Stimulated activated CD4-positive, alpha-beta T cell treated with anti-CD3 and anti-CD28 coated beads, Interleukin-15, amount 100 ng/mL, for 24 hours (primary cell): ENCODE data around the gene DPP6.

ENCODE experiments used
- DNase-seq: peaks from one replicate; pipeline ENCODE4 v3.0.0-alpha.2; 2020

The DPP6 gene

DNA sequence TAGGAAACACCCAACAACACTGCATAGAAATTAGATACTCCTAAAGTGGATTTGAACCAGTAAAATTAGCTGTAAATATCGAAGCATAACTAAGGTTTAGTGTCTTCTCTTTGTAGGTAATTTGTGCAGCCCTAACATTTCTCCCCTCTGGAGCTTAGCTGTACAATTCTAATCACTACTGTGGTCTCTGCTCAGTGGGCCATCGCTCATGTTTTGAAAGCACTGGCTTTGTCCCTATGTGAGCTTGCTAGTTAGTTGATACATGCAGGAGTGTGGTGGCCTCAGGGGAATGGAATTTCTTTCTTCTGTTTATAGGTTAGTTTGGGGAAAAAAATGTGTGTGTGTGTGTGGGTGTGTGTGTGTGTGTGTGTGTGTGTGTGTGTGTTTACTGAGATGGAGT is 373.1 kb downstream of the DPP6 start:
- DNase-seq = no peak

DNA sequence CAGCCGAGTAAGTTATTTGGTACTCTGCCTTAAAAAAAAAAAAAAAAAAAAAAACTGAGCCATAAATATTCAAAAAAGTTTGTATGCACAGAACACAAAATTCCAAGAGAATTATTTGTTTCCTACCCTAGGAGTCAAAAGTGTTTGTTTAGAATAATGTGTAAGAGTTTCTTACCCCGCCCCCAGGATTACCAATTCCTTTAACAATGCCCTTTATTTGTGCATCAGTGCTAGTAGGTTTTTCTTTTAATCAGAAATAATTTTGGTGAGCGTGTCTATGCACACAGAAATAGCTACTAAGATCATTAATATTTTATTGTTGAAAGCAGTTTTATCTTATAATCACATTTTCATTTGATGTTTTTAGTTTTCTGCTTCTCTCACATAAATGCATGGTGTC is 374.6 kb downstream of the DPP6 start:
- DNase-seq = no peak

DNA sequence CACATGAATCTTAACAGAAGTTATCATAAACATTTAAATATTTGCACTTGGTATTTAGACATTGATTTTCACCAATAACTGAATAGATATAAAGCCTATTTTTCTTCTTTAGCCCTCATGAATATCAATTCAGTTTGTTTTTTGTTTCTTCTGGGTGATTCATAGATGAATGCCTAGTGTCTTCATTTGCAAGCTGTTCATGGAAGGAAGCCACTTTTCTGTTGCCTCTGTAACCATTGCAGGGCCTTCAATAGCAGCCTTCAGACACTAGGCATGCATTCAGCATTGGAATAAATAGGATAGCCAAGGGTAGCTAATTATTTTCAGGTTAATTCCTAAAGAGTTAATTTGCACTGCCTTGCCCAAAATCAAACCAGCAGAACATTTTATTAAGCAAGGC is 375.3 kb downstream of the DPP6 start:
- DNase-seq = no peak

DNA sequence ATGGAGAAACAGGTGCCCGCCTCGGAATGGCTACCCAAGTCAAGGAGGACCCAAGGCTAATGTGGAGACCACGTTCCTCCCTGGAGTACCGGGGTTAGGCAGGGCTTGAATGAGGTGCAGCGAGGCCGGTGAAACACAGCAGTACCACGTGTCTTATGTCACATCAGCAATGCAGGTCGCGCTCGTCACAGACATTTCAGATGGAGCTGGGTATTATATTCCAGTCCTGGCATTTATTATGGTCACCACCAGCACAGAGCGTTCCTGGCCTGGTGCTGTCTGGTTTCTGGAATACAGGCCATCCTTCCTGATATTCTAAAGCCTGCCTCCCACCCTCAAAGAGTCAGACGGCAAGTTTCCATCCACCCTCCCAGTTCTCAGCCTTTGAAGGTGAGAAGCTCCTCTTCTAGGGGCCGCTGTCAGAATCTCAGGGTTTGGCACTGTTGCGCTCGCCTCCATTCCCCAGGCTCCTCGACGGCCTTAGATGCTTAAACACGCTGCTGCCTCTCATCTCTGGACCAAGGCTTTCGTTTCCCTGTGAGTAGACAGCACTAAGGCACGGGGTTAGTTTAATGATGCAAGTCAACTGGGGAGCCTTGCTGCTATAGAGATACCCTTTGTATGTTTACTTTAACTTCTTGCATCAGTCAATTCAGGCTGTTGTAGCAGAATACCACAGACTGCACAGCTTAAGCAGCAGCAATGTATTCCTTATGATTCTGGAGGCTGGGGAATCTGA is 377.6 kb downstream of the DPP6 start:
- DNase-seq = no peak

DNA sequence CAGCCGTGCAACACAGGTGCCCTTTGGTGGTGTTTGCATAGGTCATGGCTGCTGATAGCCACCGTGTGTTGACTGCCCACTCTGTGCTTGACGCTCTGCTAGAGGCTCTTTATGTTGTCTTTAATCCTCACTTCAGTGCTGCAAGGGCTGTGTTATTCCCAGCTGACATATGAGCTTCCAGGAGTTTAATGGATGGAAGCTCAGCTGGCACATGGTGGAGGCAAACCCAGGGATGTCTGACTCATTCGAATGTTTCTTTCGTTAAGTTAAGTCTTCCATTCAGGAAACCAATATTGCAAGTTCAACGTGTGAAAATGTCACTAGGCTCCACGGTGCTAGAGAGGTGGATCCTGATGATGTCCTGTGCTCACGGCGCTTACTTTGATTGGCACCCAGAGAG is 378.4 kb downstream of the DPP6 start:
- DNase-seq = no peak

DNA sequence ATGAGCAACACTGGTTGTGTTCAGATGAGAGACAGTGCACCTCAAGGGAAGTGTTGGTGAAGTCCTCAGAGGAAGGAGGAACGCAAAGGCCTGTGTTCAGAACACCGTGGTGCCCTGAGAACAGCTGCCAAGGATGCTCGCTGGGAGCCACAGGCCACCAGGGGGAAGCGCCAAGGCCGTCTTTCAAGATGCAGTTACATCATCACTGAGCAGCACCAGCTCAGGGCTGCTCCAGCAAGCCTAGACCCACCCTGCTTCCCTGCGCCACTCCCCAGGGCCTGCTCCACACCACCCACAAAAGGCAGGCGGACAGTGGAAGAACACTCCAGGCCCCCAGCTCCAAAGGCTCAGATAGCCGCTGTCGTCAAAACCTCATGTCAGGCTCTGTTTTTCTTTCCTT is 378.8 kb downstream of the DPP6 start:
- DNase-seq = no peak

DNA sequence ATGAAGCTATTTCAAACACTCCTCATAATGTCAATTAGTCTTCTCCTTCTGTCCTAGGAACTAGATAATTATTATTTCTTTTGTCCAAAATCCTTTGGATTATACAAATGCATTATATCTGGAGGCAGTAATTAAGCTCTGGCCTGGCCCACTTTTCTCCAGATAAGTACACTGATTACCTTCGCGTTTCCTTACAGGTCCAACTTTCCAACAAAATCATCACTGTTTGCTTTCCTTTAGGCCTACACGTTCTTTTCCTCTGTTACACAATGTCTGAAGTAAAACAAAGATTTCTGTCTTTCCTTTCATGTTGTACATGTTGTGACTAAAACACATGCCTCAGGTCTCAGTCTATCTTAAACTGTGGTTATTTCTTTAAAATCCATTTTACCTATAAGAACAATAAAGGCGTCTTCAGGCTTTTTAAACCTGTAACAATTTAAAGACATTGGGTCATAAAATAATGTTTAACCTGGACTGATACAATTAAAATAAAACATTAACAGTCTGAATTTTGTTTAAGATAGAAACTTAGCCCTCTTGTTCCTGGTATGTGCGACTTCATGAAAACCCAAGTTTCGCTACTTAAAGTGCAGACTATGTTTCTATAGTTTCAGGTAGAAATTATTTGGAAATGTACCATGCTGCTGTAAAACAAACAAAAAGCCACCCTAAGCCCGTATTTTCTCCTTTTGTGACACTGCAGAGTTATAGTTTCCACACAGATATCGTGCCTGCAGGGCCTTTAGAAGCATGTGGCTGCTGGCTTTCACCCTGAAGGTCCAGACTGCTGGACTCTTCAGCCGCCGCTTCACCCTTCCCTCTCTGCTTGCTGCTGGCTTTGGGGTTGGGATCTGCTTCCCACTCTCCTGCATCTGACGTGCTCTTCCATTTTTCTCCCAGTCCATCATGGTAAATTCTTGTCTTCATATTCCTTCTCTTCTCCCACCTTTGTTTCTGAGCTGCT is 381.7 kb downstream of the DPP6 start:
- DNase-seq = no peak

DNA sequence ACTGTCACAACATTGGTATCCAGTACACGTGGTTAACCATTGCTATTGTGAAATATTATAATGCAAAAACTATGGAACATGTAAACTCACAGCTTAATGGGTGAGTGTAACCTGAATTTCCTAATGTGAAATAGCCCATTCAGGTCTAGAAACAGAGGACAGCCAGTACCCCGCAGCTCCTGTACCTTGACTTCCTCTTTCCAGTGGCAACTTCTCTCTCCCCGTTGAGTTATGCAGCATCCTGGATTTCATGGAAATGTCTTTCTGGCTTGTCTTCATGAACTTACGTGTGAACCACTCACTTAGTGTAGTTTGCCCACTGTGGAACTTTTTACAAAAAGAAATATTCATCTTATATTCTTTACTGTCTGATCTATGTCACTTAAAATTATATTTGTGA is 384.4 kb downstream of the DPP6 start:
- no peak for DNase-seq

DNA sequence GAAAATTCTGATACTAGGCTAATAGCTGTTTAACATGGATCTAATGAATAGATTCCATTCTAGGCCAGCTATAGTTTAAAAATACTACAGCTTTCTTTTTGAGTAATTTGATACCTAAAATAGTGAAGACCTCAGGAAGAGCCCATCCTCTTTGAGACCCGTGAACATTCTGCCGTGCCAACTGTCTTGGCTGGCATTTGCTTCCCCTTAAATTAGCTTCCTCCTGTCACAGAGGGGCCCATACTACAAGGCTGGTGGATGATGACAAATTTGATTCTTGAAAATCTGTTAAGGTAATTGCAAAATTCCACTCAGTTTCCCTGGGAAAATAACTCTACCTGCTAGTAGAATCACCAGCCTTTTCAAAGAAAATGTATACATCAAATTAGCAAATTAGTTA is 385.0 kb downstream of the DPP6 start:
- DNase-seq = no peak

DNA sequence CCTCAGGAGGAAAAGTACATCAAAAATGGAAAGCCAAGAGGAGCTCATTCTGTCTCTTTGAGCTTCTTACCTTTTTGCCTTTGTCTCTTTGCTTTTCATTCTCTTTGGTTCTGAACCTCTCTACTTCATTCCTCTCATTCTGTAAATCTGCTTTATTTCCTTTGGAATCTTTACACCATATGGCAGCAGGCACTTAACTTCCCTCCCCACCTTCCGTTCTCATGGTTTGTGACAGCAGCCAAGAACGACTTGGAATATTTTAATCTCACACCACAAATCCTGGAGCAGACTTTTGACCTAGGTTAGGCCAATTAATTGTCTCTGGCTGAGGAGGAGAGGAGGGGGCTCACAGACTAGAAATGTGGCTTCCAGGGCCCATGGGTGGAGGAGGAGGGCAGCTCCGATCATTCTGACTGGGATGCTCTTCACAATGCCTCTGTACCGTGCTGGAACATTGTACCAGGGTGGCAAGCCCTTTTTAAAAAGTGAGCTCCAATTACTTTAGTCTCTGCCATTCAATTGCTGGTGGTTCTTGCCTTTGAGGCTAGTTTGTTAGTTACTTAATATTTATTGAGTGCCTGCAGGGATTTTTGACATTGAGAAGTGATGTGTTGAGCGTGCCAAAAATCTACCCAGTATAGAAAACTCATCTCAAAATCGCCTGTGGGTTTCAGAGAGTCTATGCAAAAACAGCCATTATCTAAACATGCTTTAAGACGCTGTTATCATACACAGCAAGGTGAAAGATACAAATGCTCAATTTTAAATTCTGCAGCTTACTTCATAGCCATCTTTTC is 386.6 kb downstream of the DPP6 start:
- DNase-seq = no peak

DNA sequence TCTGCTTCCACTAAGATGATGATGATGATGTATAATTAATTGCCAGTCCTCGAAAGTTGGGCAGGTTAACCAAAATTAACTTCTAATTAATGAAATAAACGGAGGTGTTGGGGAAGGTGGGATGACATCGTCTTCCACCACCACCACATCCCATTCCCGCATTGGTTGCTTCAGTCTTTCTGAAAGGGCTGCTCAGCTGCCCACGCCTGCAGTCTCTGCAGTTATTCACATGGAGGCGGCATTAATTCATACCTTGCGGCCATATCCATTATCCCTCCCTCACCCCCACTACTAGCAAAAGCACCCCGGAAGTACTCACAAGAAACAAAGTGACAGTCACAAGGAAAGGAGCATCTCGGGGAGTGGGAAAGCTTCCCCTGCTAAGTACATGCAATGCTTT is 387.9 kb downstream of the DPP6 start:
- DNase-seq = no peak

DNA sequence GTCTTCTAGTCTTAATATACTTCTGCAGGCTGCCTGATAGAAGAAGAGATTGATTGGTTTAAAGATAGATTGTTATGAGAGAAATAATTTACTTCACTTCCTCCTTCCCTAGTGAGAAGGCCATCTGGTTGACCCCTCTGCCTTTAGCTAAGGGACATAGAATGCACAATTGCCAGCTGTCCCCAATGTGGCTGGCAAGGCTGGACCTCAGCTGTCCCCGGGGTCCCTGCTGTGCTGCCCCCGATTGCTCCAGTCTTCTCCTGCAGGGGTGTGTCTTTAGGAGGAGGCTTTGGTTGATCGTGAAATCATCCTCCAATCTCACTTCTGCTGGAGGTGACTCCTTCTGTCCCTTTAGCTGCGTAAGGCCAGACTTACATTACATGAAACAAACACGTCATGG is 388.5 kb downstream of the DPP6 start:
- DNase-seq = no peak

DNA sequence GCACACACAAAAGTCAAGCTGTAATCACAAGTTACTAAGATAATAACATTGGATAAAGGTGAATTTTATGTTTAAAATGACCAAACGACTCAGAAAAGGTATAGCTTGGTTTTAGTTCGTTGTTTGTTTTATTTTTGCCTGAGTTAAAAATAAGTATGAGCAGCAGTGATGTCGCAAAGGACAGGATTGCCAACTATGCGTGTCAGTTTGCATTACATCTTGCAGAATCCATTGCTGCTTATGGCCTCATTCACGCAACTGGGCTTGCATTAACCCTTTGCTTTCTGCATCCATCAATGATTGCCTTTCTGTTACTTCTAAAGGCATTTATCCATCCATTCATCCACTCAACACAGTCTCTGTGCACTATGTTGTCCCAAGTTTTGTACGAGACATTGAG is 389.6 kb downstream of the DPP6 start:
- DNase-seq = no peak

DNA sequence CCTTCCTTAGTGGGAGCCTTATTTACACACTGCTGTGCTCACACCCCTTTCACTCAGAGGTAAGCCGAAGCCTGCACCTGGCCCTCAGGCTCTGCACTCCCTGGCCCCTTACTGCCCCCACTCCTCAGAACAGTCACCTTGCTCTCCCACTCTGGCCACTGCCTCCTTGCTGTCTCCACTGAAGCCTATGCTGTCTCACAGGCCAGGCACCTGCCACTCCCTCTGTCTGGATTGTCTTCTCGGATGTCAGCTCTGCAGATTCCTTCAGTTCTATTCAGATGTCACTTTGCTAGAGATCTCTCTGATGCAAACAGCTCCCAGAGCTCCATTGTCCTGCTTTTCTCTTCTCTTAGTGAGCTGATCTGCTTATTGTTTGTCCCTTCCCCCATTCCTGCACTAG is 390.7 kb downstream of the DPP6 start:
- DNase-seq = no peak

DNA sequence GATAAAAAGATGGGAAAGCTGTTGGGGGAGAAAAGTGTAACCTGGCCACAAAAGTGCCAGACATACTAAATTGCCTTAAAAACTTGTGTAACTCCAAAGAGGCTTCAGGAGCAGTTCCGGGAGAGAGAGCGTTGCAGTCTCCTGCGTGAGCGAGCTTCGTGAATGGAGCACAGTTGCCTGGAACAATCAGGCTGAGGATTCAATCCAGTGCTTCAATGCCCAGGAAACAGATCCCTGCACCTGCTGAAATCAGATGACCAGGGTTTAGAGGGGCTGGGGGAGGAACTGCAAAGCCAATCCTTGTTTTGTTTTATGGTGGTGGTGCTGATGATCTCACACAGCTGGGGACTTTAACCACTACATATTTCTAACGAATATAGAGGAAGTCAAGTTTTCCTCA is 398.3 kb downstream of the DPP6 start:
- no peak for DNase-seq

DNA sequence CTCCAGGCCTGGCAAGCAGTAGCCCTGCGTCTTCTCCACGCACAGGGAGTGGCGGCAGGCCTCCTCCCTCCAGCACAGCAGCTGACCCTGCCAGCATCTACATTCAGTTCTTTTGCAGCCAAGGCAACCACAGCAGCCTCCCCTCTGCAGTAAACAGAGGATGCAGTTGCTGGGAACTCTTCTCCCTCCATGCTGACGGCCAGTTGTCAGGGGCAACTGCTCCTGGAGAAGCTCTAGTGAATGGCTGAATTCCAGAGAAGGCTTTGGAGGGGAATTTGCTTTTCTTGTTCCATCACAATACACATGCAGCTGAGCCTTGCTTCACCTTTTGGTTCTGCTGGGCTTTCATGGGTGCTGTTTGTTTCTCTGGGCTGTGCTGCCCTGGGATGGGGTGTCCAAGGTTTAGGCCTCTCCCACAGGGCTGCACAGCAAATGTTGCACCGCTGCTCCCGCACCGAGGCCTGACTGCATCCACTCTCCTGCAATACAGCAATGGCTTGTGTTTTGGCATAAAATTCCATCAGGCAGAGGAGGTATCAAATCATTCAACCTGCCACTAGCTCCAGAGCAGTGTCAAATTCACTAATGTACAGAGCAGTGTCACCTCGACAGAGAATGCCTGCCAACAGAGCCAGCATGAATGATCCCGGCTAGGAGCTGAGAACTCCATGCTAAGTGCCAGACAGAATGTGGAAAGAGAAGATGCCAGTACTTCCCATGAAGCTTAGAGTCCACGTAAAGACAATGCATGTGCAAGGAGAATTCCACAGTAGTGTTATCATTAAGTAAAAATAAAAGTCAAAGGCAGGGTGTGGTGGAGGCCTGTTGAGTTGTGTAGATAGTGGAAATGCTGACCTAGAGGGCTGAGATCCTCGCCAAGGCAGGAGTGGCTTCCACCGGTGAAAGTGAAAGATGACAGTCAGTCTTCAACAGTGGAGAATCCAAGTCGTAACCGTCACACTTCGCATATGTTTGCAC is 399.6 kb downstream of the DPP6 start:
- DNase-seq = no peak

DNA sequence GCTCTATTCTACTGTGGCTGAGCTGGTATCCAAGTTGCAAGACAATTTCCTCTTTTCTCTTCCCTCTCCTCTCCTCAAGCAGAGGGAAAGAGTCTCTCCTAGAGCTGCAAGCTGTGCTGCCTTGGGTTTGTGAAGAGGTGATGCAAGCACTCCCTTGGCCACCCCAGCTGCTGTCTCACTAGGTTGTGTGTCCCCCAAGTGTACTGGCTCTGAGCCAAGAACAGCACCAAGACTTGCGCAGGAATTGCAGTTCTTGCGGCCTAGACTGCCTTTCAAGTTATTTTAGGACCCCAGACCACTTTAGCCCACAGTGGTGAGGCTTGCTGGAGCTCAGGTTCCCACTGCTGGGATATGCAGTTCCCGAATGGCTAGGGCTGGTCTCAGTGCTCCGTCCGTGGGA is 411.6 kb downstream of the DPP6 start:
- no peak for DNase-seq

DNA sequence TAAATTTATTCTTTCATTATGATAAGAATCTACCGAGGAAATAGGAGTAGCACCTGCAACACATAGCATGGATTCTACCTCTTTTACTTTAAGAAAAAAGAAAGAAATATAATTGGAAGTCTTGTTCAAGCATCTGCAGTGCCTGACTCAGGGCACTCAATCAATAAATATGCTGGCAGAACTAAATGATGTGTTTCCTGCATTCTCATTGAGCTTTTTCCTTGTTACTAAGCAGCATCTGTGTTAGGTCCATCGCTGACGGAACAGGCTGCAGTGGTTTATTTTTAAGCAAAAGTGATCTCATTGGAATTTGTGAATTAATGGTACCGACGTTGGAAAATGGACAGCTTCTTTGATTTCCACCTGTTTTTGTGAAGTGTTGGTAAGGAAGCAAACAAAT is 417.5 kb downstream of the DPP6 start:
- DNase-seq = no peak

DNA sequence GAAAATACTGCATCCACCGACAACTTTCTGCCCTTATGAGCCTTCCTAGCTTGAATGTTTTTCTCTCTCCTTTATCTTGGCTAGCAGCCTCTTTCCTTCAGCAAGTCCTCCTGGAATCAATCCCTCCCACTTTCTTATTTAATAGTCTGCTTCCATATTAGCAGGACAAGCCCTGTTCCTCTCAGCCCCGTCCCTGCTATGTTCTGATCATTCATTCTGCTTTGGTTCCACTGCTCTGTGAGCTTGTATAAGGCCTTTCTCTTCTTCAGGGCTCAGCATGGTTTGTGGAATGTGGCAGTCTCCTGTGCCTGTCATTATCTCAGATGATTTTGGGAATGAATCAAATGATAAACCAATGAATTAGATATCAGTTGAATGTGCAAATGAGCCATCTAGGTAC is 420.1 kb downstream of the DPP6 start:
- DNase-seq = no peak

DNA sequence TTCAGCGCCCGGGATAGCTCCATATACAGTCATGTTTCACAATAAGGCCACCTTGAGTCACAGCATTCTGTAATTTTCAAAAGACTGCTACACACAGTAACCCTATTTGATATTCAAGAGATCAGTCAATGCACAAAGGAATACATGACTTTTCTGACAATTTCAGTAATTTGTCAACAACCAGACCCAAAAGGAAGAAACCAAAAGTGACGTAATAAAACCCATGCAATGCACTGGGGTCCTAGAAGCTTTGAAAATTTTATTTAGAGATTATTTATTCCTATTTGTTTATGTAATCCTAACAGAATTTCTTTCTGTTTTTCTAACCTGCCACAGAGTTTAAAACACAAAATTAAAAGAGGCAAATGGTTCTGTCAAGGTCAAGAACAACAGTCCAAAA is 421.2 kb downstream of the DPP6 start:
- DNase-seq = no peak

DNA sequence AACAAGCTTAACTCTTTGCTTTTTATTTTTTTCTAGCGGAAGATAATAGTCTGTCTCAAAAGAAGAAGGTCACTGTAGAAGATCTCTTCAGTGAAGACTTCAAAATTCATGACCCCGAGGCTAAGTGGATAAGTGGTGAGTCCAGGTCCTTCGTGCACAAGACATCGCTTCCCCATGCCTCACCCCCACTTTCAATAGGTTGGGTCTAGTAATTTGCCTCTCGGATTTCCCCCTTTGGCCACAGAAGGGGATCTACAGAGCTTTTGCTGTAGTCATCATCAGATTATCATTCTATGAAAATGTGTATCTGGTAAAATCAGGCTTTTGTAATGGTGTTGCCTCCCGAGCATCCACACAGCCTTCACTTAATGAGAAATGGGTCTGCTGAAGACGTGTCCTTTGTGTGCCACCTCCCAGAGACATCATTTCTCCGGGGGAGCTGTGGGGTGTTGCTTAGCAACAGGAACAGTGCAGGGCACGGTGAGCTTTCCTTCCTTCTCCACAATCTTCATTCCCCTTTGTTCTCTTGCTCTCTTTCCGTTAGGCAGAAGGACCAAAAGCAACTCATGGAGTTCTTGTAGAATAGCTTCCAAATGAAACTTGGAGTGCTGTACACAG is 422.8 kb downstream of the DPP6 start:
- DNase-seq = no peak

DNA sequence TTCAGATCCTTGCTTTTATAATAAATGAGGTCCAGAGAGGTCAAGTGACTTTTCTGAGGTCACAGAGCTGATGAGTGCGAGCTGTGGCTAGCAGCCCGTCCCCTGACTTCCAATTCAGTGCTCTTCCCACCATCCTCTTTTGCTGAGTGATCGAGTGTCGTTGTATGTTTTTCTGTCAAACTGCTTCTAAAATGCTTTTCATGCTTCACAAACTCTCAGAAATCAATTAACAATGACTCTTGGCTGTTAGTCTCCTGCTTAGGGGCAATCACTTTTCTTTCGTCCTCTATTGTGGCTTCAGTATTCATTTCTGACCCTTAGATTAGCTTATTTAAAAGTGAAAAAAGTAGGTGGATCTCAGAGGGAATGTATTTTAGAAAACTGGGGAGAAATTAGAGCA is 423.7 kb downstream of the DPP6 start:
- DNase-seq = no peak
